22Rv1 (cell line): Measurements from ENCODE around the gene SLC2A10.

Source experiments
- ZFX ChIP-seq: fragments of 450-650 bp; IDR thresholded peaks from 2 replicates; pipeline ENCODE4 v1.6.1; 2017; ENCODE audit warnings: antibody characterized with exemption, borderline replicate concordance
- TF ChIP-seq, protein P1 (sequence below): fragments of 450-650 bp; IDR thresholded peaks from 2 replicates; pipeline ENCODE4 v1.5.1; 2017; ENCODE audit warnings: mild to moderate bottlenecking

DNA sequence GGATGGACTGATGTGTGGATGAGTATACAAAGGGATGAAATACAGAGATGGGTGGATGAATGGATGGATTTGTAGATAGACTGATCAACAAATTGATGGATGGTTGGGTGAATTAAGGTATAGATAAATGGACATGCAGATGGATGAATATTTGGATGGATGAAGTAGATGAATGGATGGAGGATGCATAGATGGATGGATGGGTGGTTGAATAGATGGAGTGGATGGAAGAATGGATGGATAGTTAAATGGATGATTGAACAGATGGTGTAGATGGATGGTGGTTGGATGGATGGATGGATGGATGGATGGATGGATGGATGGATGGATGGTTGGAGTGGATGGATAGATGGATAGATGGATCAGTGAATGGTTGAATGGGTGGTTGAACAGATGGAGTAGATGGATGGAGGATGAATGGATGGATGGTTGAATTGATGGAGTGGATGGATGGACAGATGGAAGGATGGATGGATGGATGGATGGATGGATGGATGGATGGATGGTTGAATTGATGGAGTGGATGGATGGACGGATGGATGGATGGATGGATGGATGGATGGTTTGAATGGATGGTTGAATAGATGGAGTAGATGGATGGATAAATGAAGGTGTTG lies 15.0 kb downstream of the SLC2A10 start:
- TF ChIP-seq, protein P1, sequence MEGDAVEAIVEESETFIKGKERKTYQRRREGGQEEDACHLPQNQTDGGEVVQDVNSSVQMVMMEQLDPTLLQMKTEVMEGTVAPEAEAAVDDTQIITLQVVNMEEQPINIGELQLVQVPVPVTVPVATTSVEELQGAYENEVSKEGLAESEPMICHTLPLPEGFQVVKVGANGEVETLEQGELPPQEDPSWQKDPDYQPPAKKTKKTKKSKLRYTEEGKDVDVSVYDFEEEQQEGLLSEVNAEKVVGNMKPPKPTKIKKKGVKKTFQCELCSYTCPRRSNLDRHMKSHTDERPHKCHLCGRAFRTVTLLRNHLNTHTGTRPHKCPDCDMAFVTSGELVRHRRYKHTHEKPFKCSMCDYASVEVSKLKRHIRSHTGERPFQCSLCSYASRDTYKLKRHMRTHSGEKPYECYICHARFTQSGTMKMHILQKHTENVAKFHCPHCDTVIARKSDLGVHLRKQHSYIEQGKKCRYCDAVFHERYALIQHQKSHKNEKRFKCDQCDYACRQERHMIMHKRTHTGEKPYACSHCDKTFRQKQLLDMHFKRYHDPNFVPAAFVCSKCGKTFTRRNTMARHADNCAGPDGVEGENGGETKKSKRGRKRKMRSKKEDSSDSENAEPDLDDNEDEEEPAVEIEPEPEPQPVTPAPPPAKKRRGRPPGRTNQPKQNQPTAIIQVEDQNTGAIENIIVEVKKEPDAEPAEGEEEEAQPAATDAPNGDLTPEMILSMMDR: no peak
- TF ChIP-seq ZFX: no peak
